GM13977 (cell line): Measurements from ENCODE around the gene ITPK1.

Experiments
- DNase-seq: peaks from one replicate; pipeline ENCODE4 v3.0.0; 2012; ENCODE audit warnings: low spot score
- CTCF ChIP-seq: IDR thresholded peaks from 2 replicates; pipeline ENCODE4 v1.5.1; 2012; ENCODE audit warnings: mild to moderate bottlenecking, control low read depth; ENCODE audit not compliant: insufficient read depth; ENCODE audit errors: extremely low read depth, missing control alignments
- in situ Hi-C: fragments of 300-500 bp; cut with MboI; formaldehyde crosslinking; loops from one replicate; pipeline ENCODE4 v1.12.0; 2022; ENCODE audit warnings: low sequenced_read_pairs, low pct_unique_long_range_greater_than_20kb, mixed read lengths, inconsistent platforms; ENCODE audit not compliant: unreplicated experiment

The ITPK1 gene

GRCh38 chr14:93128725-93129459 is 13.2 kb upstream of the ITPK1 start:
- in situ Hi-C loops = no loop called here
- DNase-seq = no peak

GRCh38 chr14:93126111-93126510 is 10.4 kb upstream of the ITPK1 start:
- in situ Hi-C loops = no loop called here
- no peak for TF ChIP-seq CTCF
- DNase-seq = no peak

More at GRCh38 chr14:93128725-93129459, 13.2 kb upstream of the ITPK1 start:
- TF ChIP-seq CTCF = no peak

DNA sequence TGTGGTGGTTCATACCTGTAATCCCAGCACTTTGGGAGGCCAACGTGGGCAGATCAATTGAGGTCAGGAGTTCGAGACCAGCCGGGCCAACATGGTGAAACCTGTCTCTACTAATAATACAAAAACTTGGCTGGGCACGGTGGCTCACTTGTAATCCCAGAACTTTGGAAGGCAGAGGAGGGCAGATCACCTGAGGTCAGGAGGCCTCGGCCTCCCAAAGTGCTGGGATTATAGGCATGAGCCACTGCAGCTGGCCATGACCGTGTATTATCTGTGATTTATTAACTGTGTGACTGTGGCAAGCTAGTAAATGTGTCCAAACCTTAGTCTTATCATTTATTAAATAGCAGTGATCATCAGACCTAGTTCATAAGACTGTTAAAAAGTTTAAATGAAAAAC is 7.1 kb upstream of the ITPK1 start:
- no peak for DNase-seq
- in situ Hi-C loops = no loop called here
- TF ChIP-seq CTCF = no peak

DNA sequence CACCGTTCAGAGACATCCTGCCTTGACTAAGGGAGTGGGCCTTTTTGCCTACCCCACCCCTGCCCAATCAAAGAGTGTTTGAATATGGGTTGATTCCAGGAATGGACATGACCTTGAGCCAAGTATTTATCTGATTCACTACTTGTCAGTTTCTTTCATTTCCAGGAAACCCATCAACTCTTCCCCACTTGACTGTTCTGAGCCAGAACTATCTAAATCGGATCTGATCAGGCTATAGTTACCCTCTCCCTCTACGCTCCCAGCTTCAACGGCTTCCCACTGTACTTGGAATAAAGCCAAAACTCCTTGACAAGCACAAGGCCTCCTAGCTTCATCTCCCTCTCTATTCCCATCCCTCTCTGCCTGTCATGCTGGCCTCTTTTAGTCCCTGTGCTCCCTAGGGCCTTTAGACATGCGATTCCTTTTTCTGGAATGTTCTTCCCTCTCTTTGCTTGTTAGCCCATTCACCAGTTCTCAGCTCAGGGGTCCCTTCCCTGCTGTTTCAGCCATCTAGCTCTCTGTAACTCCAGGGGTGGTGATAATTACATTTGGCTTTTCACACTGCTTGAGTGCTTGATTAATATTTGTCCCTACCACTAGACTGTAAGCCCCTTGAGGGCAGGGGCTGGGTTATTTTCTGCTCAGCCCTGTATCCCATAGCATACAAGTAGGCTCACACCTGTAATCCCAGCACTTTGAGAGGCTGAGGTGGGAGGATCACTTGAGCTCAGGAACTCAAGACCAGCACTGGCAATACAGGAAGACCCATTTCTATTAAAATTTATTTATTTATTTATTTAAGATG is 5.5 kb upstream of the ITPK1 start:
- in situ Hi-C loops = no loop called here
- DNase-seq = no peak
- TF ChIP-seq CTCF = no peak

- no peak for TF ChIP-seq CTCF
- no peak for DNase-seq
- in situ Hi-C loops = no loop called here
Measured at GRCh38 chr14:93120517-93120916, 4.8 kb upstream of the ITPK1 start.

DNA sequence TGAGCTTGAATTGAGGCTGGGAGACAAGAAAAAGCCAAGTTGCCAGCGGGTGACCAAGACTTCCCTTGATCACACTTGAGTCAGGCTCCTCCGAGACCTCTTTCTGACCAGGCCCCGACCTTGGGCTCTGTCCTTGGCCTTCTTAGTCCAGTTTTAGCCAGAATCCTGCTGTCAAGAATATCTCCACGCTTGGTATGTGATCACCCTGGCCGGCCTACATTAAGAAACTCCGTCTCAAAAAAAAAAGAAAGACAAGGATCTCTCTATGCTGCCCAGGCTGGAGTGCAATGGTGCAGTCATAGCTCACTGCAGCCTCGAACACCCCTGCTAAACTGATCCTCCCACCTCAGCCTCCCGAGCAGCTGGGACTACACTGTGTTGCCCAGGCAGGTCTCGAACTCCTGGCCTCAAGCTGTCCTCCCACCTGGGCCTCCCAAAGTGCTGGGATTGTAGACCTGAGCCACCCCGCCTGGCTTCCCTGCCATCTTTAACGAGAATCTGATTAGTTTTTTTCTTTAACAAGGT is 1.0 kb upstream of the ITPK1 start:
- no peak for TF ChIP-seq CTCF
- in situ Hi-C loops = no loop called here
- DNase-seq = no peak
